ENCODE measurements around the gene ITCH. TPM values are rescaled to one million over a fixed set of nuclear protein-coding genes. Genes with fewer than 3 reads are reported as not detected.
A peak's percentile ranks its signal among the peaks of the same experiment; 100 is the strongest.

ITCH gene
- total RNA-seq, 2 donors from 2014 or later, result 45.4 to 89.2 TPM

DNA sequence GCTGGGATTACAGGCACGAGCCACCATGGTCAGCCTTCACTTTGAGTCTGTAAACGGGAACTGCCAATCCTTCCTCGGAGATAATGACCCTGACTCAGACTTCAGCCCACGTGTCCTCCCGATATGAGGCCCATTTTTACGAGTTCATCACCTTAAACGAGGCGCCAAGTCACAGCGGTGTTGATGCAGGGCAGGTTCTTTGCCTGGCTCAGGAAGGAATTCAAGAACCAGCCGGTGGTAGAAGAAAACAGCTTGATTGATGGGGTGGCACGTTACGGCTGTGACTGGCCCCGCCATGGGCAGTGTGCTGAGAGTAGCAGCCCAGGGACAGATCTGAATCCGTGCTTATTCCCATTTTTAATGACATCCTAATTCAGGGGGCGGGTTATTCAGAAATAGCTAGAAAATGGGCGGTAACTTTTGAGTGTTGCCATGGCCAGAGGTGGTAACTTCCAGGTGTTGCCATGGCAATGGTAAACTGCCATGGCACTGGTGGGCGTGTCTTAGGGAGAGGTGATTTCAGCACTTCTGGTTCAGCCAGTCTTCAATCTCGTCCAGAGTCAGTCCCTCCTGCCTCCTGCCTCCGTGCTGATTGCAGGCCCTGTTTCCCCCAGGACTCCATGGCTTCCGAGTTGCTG is 186.3 kb downstream of the ITCH start:
- Histone ChIP-seq H3K27me3 (replicated peaks; ENCODE audit: insufficient read depth) (no peaks in the 10 kb centered on the region), H3K27ac (peak overlapping the region in 1 of 2 donors; percentile 20), H3K9me3 (no peaks in the 10 kb centered on the region), H3K4me1 (replicated peaks) (peaks cover 3% of the 10 kb centered on the region), H3K4me3 (no peak overlapping the region), H3K36me3 (no peaks in the 10 kb centered on the region)
- intact Hi-C loops (cut with DNase I), result no loop called here
- TF ChIP-seq POLR2AphosphoS5 (IDR thresholded peaks at IDR 0.05) (peak; percentile 40), POLR2A (IDR thresholded peaks at IDR 0.05) (peak; percentile 21)
- TF ChIP-seq, protein P1, sequence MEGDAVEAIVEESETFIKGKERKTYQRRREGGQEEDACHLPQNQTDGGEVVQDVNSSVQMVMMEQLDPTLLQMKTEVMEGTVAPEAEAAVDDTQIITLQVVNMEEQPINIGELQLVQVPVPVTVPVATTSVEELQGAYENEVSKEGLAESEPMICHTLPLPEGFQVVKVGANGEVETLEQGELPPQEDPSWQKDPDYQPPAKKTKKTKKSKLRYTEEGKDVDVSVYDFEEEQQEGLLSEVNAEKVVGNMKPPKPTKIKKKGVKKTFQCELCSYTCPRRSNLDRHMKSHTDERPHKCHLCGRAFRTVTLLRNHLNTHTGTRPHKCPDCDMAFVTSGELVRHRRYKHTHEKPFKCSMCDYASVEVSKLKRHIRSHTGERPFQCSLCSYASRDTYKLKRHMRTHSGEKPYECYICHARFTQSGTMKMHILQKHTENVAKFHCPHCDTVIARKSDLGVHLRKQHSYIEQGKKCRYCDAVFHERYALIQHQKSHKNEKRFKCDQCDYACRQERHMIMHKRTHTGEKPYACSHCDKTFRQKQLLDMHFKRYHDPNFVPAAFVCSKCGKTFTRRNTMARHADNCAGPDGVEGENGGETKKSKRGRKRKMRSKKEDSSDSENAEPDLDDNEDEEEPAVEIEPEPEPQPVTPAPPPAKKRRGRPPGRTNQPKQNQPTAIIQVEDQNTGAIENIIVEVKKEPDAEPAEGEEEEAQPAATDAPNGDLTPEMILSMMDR (IDR thresholded peaks at IDR 0.05), result no peak
- WGBS, result 36% methylated on average over 20 of the region's 20 CpGs
- peak; percentile 63 for DNase-seq (ENCODE audit: low spot score)

DNA sequence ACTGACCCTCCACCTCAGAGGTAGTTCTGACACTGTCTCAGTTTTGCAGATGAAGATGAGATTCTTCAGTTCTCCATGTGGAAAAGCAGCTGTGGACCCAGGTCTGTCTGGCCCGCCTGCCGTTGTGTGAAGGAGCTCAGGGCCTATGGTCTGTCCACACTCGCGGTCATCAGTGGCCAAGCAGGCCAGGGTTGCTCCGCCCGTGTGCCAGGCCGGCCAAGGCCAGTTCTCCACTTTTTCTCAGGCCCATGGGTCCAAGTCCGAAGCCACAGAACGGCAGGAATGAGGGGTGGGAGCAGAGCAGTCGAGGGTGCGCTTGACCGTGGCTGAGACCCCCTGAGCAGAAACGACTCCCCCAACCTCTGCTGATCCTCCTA is 186.8 kb downstream of the ITCH start:
- Histone ChIP-seq H3K9me3 (no peaks in the 10 kb centered on the region), H3K4me3 (no peak overlapping the region), H3K27ac (peak overlapping the region in 1 of 2 donors; percentile 20), H3K27me3 (replicated peaks; ENCODE audit: insufficient read depth) (no peaks in the 10 kb centered on the region), H3K36me3 (no peaks in the 10 kb centered on the region), H3K4me1 (replicated peaks) (peaks cover 3% of the 10 kb centered on the region)
- 74% methylated on average over 13 of the region's 13 CpGs for WGBS
- intact Hi-C loops (cut with DNase I), result no loop called here
- DNase-seq (ENCODE audit: low spot score), result no peak
- TF ChIP-seq, protein P1 (IDR thresholded peaks at IDR 0.05), result no peak
- TF ChIP-seq POLR2A (IDR thresholded peaks at IDR 0.05) (no peak), POLR2AphosphoS5 (IDR thresholded peaks at IDR 0.05) (no peak)

DNA sequence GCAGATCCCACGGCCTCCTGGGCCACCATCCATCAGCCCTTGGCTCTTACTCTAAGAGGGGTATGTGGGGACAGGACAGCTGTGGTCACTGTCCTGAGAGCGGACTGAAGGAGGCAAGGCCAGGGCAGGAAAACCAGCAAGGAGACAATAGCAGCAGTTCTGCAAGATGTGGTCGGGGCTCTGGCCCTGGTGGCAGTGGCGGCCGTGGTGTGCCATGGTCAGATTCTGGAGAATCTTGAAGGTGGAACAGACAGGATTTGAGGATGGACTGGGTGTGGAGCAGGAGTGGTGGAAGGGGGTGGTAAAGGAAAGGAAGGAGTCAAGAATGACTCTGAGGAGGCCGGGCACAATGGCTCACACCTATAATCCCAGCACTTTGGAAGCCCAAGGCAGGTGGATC is 189.5 kb downstream of the ITCH start:
- TF ChIP-seq POLR2A (IDR thresholded peaks at IDR 0.05) (no peak), POLR2AphosphoS5 (IDR thresholded peaks at IDR 0.05) (no peak)
- TF ChIP-seq, protein P1 (IDR thresholded peaks at IDR 0.05), result no peak
- Histone ChIP-seq H3K4me1 (replicated peaks) (peaks cover 3% of the 10 kb centered on the region), H3K9me3 (no peaks in the 10 kb centered on the region), H3K36me3 (no peaks in the 10 kb centered on the region), H3K27me3 (replicated peaks; ENCODE audit: insufficient read depth) (no peaks in the 10 kb centered on the region), H3K27ac (peak overlapping the region; percentile 59 to 67), H3K4me3 (no peak overlapping the region)
- no peak for DNase-seq (ENCODE audit: low spot score)
- 88% methylated on average over 6 of the region's 6 CpGs for WGBS
- intact Hi-C loops (cut with DNase I), result no loop called here

DNA sequence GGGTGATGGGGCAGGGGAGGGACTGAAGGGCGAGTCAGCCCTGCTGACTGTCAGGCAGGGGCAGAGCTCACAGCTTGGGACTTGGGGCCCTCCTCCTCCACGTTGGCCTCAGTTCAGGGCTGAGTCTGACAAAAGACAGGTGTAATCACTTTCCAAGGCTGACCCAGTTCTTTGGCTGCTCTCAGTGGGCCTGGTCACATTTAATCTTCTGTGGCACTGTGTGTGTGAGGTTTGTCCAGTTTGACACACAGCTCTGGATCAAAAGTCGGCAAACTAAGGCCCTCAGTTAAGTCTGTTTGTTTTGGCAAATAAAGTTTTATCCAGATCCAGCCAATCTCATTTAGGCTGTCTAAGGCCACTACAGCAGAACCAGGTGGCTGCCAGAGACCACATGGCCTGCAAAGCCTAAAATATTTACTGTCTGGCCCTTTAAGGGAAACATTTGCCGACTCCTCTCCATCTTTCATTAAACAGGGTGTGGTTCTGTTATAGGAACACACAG is 190.3 kb downstream of the ITCH start:
- TF ChIP-seq POLR2AphosphoS5 (IDR thresholded peaks at IDR 0.05), result peak; percentile 82
- TF ChIP-seq, protein P1 (IDR thresholded peaks at IDR 0.05), result no peak
- Histone ChIP-seq H3K4me3 (no peak overlapping the region), H3K4me1 (replicated peaks) (peaks cover 3% of the 10 kb centered on the region), H3K36me3 (no peaks in the 10 kb centered on the region), H3K27ac (peak overlapping the region; percentile 59 to 67), H3K9me3 (no peaks in the 10 kb centered on the region), H3K27me3 (replicated peaks; ENCODE audit: insufficient read depth) (no peaks in the 10 kb centered on the region)
- peak; percentile 69 for DNase-seq (ENCODE audit: low spot score)
- 33% methylated on average over 4 of the region's 4 CpGs for WGBS
- intact Hi-C loops (cut with DNase I), result no loop called here

DNA sequence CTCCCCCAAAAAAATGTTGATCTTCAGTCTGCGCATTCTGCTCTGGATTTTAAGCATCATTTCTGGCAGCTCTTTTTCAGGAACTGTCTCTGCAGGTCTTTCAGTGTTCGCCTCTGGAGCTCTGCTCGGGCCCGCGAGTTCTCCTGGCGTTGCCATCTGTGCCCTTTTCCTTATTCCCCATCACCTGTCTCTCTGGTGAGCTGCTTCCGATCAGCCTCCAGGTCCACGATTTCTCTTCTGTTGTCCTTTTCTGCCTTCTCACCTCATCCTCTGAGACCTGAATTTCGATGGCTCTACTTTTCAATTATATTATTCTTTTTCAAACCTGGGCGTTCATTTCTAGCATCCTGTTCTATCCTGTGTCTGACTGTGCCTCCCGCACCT is 194.9 kb downstream of the ITCH start:
- DNase-seq (ENCODE audit: low spot score), result no peak
- WGBS, result 14% methylated on average over 11 of the region's 11 CpGs
- Histone ChIP-seq H3K9me3 (no peaks in the 10 kb centered on the region), H3K36me3 (no peaks in the 10 kb centered on the region), H3K27ac (peak overlapping the region; percentile 95 to 97), H3K4me1 (replicated peaks) (peaks cover 3% of the 10 kb centered on the region), H3K4me3 (peak overlapping the region; percentile 66 to 81), H3K27me3 (replicated peaks; ENCODE audit: insufficient read depth) (no peaks in the 10 kb centered on the region)
- no peak for TF ChIP-seq POLR2AphosphoS5 (IDR thresholded peaks at IDR 0.05)
- TF ChIP-seq, protein P1 (IDR thresholded peaks at IDR 0.05), result no peak
- TF ChIP-seq POLR2A (IDR thresholded peaks at IDR 0.05), result no peak
- intact Hi-C loops (cut with DNase I), result no loop called here

All from prostate gland (tissue), 2 donors.